Kidney epithelial cell (primary cell): Measurements from ENCODE around the gene RHBDD3. TPM values are rescaled to one million over a fixed set of nuclear protein-coding genes. Genes with fewer than 3 reads are reported as not detected.
A peak's percentile ranks its signal among the peaks of the same experiment; 100 is the strongest.
"Not testable (repeated sequence)": the region's sequence is repeated elsewhere in the genome, so short reads cannot be mapped to it uniquely, and the experiment has no call there.

ENCODE experiments used
- DNase-seq: peaks from one replicate; pipeline ENCODE4 v3.0.0-alpha.2; 2010; ENCODE audit warnings: low read depth
- H3K27me3 ChIP-seq: 2 replicates; pipeline ENCODE4 v1.6.0; 2011; ENCODE audit warnings: low read length; ENCODE audit not compliant: control insufficient read depth, insufficient read depth
- H3K36me3 ChIP-seq: 2 replicates; pipeline ENCODE4 v1.5.1; 2011; ENCODE audit warnings: low read length; ENCODE audit not compliant: control insufficient read depth, insufficient read depth
- H3K4me3 ChIP-seq: 2 replicates; pipeline ENCODE4 v1.5.1; 2011; ENCODE audit warnings: low read depth, mild to moderate bottlenecking, control low read depth, low read length
- total RNA-seq: library from RNA; depleted of rRNA; stranded (reverse); fragments of >200 nt; gene quantifications from 2 replicates; pipeline ENCODE4 v1.2.3, GENCODE V29; 2015
- TF ChIP-seq, protein P1 (sequence below): IDR thresholded peaks from 2 replicates; pipeline ENCODE4 v1.5.1; 2011; ENCODE audit warnings: mild to moderate bottlenecking, moderate library complexity, low read length, control low read depth, inconsistent platforms; ENCODE audit not compliant: insufficient read depth, poor library complexity, severe bottlenecking

Gene RHBDD3
- total RNA-seq, 1 donor from 2014 or later = 51.8 TPM

DNA sequence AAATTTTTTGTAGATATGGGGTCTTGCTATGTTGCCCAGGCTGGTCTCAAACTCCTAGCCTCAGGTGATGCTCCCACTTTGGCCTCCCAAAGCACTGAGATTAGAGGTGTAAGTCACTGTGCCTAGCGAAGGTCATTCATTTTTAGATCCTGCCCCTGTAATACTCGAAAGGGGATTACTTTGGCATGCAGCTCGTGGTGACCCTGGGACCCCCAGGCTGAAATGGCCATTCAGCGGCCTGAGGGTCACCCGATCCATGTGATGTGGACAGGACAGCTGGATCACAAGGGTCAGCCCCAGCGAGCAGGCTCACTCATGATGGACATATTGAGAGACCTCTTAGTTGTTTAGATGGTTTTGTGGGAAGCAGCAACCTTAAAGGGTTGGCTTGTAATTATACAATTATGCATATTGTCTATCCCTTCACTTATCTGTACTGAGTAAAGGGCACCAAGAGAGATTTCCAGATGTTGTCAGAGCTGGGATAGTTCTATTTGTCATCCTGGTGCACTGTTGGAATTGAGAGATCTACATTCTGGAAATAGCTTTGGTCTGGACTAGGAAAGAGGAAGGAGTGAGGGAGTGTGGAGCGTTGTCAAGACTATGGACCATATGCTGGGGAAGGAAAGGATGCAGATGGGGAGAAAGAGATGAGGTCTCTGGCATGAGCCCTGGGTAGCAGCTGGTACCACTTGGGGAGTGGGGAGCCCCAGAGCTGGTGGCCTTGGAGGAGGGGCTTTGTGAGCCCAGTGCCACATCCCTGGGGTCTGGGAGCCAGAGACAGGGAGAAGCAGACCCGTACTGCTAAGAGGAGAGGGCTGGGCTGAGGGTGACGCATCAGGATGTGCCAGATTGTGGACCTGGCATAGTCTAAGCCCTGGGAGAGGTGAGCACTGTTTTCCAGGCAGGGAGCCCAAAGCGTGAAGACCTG, 15.5 kb downstream of the RHBDD3 start:
- TF ChIP-seq, protein P1, sequence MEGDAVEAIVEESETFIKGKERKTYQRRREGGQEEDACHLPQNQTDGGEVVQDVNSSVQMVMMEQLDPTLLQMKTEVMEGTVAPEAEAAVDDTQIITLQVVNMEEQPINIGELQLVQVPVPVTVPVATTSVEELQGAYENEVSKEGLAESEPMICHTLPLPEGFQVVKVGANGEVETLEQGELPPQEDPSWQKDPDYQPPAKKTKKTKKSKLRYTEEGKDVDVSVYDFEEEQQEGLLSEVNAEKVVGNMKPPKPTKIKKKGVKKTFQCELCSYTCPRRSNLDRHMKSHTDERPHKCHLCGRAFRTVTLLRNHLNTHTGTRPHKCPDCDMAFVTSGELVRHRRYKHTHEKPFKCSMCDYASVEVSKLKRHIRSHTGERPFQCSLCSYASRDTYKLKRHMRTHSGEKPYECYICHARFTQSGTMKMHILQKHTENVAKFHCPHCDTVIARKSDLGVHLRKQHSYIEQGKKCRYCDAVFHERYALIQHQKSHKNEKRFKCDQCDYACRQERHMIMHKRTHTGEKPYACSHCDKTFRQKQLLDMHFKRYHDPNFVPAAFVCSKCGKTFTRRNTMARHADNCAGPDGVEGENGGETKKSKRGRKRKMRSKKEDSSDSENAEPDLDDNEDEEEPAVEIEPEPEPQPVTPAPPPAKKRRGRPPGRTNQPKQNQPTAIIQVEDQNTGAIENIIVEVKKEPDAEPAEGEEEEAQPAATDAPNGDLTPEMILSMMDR = no peak

GRCh38 chr22:29251265-29251664, 16.5 kb downstream of the RHBDD3 start:
- no peaks in the 10 kb centered on the region for H3K27me3 ChIP-seq
- TF ChIP-seq, protein P1 = no peak
- no peak for DNase-seq
- no peaks in the 10 kb centered on the region for H3K36me3 ChIP-seq
- H3K4me3 ChIP-seq = no peak overlapping the region

More for the DNA sequence above, 15.5 kb downstream of the RHBDD3 start:
- Histone ChIP-seq H3K4me3 (no peak overlapping the region), H3K36me3 (no peaks in the 10 kb centered on the region), H3K27me3 (no peaks in the 10 kb centered on the region)
- no peak for DNase-seq

GRCh38 chr22:29247891-29248290, 19.9 kb downstream of the RHBDD3 start:
- not testable (repeated sequence) for H3K4me3 ChIP-seq, DNase-seq, H3K27me3 ChIP-seq, H3K36me3 ChIP-seq

DNA sequence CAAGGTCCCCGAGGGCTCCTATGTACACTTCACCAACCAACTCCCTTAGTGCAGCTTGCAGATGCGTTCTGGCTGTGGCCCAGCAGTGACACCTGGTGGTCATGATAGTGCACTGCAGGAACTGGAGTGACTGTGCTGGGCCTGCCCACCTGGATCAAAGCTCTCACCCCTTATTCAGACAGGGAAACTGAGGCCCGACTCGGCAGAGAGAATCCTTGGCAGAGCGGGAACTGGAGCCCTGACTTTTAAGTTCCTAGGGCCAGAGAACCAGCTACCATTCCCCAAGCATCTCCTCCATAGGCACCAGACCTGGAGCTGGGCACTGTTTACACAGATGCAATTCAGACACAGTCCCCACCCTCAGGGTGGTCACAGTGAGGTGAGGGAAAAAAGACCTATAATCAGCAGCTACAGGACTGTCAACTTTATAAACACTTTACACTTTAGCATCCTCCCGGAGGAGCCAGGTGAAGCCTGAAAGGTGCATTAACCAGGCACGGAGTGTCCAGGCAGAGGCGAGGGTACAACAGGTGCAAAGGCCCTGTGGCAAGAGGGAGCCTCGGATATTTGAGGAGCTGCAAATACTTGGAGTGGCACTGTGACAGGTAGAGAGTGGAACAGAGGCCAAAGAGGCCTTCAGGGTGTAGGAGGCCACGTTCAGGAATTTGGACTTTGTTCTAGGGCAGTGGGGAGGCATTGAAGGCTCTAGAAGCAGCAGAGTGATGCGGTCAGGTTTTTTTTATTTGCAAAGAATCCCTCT, 22.0 kb downstream of the RHBDD3 start:
- H3K4me3 ChIP-seq = no peak overlapping the region
- H3K36me3 ChIP-seq = no peaks in the 10 kb centered on the region
- H3K27me3 ChIP-seq = peaks cover 6% of the 10 kb centered on the region
- TF ChIP-seq, protein P1 = peak; percentile 97
- no peak for DNase-seq

DNA sequence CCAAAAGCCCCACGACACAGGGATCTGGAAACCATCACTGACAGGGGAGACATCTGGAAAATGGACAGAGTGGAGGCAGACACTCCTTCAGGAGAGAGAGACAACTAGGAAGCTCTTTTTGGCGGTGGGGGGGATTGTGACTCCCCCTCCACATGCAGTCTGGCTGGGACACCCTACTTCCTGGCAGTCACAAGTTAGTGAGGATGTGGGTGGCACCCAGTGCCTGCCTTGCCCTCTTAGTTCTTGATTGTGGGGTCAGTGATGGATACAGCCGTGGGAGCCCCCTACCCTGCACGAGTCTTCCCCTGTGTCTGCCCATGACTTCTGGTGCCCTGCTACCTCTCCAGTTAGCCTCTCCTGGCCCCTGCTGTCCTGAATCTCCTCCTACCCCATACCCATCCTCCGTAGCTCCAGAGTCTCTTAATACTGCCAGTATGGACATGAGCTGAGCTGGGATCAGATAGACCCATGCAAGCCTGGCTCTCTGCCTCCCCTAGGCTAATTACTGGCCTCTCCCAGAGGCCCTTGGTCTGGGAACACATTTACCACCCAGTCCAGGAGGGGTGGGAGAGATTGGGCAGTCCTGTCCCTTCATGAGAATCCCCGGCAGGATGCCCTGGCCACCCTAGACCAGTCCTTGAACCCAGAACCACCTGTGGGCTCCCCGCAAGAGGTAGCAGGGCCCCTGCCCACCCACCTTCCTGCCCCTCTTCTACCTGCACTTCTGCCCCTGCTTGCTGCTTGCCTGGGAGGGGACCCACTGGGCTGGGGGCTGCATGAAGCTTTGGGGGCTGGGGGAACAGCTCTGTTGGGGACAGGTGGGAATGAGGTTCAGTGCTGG, 22.8 kb downstream of the RHBDD3 start:
- H3K27me3 ChIP-seq = peaks cover 6% of the 10 kb centered on the region
- H3K36me3 ChIP-seq = no peaks in the 10 kb centered on the region
- DNase-seq = no peak
- H3K4me3 ChIP-seq = no peak overlapping the region
- TF ChIP-seq, protein P1 = no peak

DNA sequence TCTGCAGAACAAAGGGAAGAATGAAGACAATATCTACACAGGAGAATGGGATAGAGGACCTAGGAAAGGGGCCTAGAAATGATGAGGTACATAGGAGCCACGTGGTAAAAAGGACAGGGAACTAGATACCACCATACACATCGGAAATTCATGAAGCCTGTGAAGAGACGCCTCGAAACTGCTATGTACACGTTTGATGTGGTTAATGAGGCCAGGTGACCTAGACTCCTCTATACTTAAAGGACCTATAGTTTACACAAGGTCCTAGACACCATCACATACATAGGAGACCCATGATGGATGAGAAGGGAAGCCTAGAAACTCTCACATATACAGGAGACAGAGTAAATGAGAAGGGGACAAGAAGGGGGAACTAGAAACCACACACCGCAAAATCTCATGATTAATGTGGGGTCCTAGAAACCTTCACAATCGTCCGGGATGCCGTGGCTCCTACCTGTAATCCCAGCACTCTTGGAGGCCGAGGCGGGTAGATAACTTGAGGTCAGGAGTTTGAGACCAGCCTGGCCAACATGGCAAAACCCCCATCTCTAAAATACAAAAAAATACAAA, 23.8 kb downstream of the RHBDD3 start:
- TF ChIP-seq, protein P1 = no peak
- Histone ChIP-seq H3K27me3 (peaks cover 6% of the 10 kb centered on the region), H3K36me3 (no peaks in the 10 kb centered on the region), H3K4me3 (no peak overlapping the region)
- no peak for DNase-seq

DNA sequence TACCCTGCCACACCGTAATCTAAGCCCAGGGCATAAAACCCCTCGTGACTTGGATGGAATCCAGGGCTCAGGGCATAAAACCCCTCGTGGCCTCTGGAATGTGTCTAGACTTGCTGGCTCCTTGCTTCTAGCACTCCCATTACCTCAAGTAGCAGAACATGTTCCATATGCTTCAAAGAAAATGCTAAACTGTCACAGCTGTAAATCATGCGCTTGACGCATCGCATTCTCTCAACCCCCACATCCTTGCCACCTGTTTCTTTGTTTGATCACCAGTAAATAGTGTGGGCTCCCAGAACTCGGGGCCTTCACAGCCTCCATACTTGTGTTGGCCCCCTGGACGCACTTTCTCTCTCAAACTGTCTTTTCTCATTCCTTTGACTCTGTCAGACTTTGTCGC, 27.3 kb downstream of the RHBDD3 start:
- not testable (repeated sequence) for H3K36me3 ChIP-seq, H3K4me3 ChIP-seq, DNase-seq, H3K27me3 ChIP-seq
